Measurements from ENCODE around the gene SHH.

Gene SHH

GRCh38 chr7:155778349-155778748, 33.9 kb downstream of the SHH start:
- no peaks in the 10 kb centered on the region for H3K27me3 ChIP-seq (ENCODE audit: insufficient read depth, insufficient read length)
- no peaks in the 10 kb centered on the region for H3K9me3 ChIP-seq (ENCODE audit: insufficient read depth, low read length)
- no peak for DNase-seq (ENCODE audit: low read depth, low spot score)
- TF ChIP-seq SUZ12 (IDR thresholded peaks at IDR 0.05; ENCODE audit: extremely low read depth, insufficient read depth, insufficient read length) (no peak), YY1 (IDR thresholded peaks at IDR 0.05; ENCODE audit: insufficient read depth, insufficient read length) (no peak), ZNF274 (IDR thresholded peaks at IDR 0.05; ENCODE audit: low read depth, low read length) (no peak)
- no peak overlapping the region for H3K4me3 ChIP-seq (ENCODE audit: insufficient read length, low read depth)
- peaks cover 75% of the 10 kb centered on the region for H3K36me3 ChIP-seq (ENCODE audit: insufficient read depth, insufficient read length, low read length)
- no peaks in the 10 kb centered on the region for H3K4me1 ChIP-seq (ENCODE audit: insufficient read depth, insufficient read length)
- no peak overlapping the region for H3K9ac ChIP-seq (ENCODE audit: insufficient read length, low read depth)

DNA sequence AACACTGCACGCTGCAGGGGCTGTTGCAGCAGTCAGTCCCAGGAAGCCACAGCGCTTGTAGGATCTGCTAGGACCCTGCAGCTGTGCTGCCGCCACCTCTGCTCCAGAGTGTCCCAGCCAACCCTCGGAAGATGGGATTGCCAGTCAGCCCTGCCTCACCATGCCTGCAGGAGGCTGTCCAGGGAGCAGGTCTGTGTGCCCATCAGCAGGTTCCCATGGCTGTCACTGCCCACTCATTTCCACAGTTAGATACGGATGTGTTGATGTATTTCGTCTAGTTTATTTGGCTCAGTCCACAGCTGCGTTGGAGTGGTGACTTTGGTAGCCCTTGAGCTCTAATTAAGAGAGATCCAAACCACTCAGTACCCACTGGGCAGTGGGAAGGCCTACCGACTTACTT, 35.7 kb downstream of the SHH start:
- no peaks in the 10 kb centered on the region for H3K4me1 ChIP-seq (ENCODE audit: insufficient read depth, insufficient read length)

GRCh38 chr7:155775691-155776090, 36.6 kb downstream of the SHH start:
- H3K36me3 ChIP-seq (ENCODE audit: insufficient read depth, insufficient read length, low read length) = peaks cover 69% of the 10 kb centered on the region

More for the DNA sequence above, 35.7 kb downstream of the SHH start:
- Histone ChIP-seq H3K36me3 (ENCODE audit: insufficient read depth, insufficient read length, low read length) (peaks cover 70% of the 10 kb centered on the region), H3K9me3 (ENCODE audit: insufficient read depth, low read length) (no peaks in the 10 kb centered on the region), H3K27me3 (ENCODE audit: insufficient read depth, insufficient read length) (no peaks in the 10 kb centered on the region), H3K9ac (ENCODE audit: insufficient read length, low read depth) (no peak overlapping the region), H3K4me3 (ENCODE audit: insufficient read length, low read depth) (no peak overlapping the region)
- no peak for DNase-seq (ENCODE audit: low read depth, low spot score)
- TF ChIP-seq YY1 (IDR thresholded peaks at IDR 0.05; ENCODE audit: insufficient read depth, insufficient read length) = no peak
- no peak for TF ChIP-seq SUZ12 (IDR thresholded peaks at IDR 0.05; ENCODE audit: extremely low read depth, insufficient read depth, insufficient read length)
- no peak for TF ChIP-seq ZNF274 (IDR thresholded peaks at IDR 0.05; ENCODE audit: low read depth, low read length)

DNA sequence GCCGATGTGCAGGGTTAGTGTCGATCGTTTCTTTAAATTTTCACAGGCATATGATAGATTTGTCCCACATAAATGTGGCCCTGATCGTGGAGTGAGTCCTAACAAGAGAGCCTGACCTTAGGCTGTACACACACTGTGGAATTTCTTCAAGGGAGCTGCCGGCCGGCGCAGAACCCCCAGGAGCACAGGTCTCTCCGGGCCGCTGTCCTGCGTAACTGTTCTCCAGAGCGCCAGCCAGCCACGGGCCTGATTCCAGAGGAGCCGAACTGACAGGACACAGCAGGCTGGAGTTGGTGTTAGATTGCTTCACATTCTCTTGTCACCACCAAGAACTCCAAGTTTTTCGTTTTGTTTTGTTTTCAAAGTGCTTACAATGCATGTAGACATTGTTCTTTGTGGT, 37.3 kb downstream of the SHH start:
- TF ChIP-seq YY1 (IDR thresholded peaks at IDR 0.05; ENCODE audit: insufficient read depth, insufficient read length) = no peak
- no peak for TF ChIP-seq ZNF274 (IDR thresholded peaks at IDR 0.05; ENCODE audit: low read depth, low read length)
- TF ChIP-seq SUZ12 (IDR thresholded peaks at IDR 0.05; ENCODE audit: extremely low read depth, insufficient read depth, insufficient read length) = no peak
- Histone ChIP-seq H3K9me3 (ENCODE audit: insufficient read depth, low read length) (no peaks in the 10 kb centered on the region), H3K27me3 (ENCODE audit: insufficient read depth, insufficient read length) (no peaks in the 10 kb centered on the region), H3K4me3 (ENCODE audit: insufficient read length, low read depth) (no peak overlapping the region), H3K9ac (ENCODE audit: insufficient read length, low read depth) (no peak overlapping the region), H3K36me3 (ENCODE audit: insufficient read depth, insufficient read length, low read length) (peaks cover 70% of the 10 kb centered on the region), H3K4me1 (ENCODE audit: insufficient read depth, insufficient read length) (no peaks in the 10 kb centered on the region)
- no peak for DNase-seq (ENCODE audit: low read depth, low spot score)

More at GRCh38 chr7:155775691-155776090, 36.6 kb downstream of the SHH start:
- Histone ChIP-seq H3K4me1 (ENCODE audit: insufficient read depth, insufficient read length) (no peaks in the 10 kb centered on the region), H3K4me3 (ENCODE audit: insufficient read length, low read depth) (no peak overlapping the region), H3K9ac (ENCODE audit: insufficient read length, low read depth) (no peak overlapping the region), H3K9me3 (ENCODE audit: insufficient read depth, low read length) (no peaks in the 10 kb centered on the region), H3K27me3 (ENCODE audit: insufficient read depth, insufficient read length) (no peaks in the 10 kb centered on the region)
- TF ChIP-seq SUZ12 (IDR thresholded peaks at IDR 0.05; ENCODE audit: extremely low read depth, insufficient read depth, insufficient read length) (no peak), ZNF274 (IDR thresholded peaks at IDR 0.05; ENCODE audit: low read depth, low read length) (no peak), YY1 (IDR thresholded peaks at IDR 0.05; ENCODE audit: insufficient read depth, insufficient read length) (no peak)
- no peak for DNase-seq (ENCODE audit: low read depth, low spot score)

DNA sequence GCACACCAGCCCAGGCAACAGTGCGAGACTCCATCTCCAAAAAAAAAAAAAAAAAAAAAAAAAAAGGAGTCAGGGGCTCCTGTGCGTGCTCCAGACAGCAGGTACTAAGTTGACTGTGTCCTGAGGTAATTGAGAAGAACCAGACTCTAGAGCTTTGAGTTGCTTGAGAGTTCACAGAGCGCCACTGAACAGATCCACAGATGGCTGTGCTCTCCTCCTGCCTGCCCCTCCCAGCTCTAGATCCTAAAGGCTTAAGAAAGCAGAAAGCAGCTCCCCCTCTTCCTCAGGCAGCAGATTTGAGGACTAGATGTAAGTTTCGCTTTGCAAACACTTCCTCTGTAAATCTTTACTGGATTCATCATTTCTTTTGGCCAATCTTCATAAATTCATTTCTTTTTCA, 38.7 kb downstream of the SHH start:
- no peaks in the 10 kb centered on the region for H3K27me3 ChIP-seq (ENCODE audit: insufficient read depth, insufficient read length)
- H3K9ac ChIP-seq (ENCODE audit: insufficient read length, low read depth) = no peak overlapping the region
- H3K4me1 ChIP-seq (ENCODE audit: insufficient read depth, insufficient read length) = no peaks in the 10 kb centered on the region
- H3K36me3 ChIP-seq (ENCODE audit: insufficient read depth, insufficient read length, low read length) = peaks cover 74% of the 10 kb centered on the region
- no peak for DNase-seq (ENCODE audit: low read depth, low spot score)
- TF ChIP-seq SUZ12 (IDR thresholded peaks at IDR 0.05; ENCODE audit: extremely low read depth, insufficient read depth, insufficient read length) (no peak), ZNF274 (IDR thresholded peaks at IDR 0.05; ENCODE audit: low read depth, low read length) (no peak), YY1 (IDR thresholded peaks at IDR 0.05; ENCODE audit: insufficient read depth, insufficient read length) (no peak)
- H3K9me3 ChIP-seq (ENCODE audit: insufficient read depth, low read length) = no peaks in the 10 kb centered on the region
- H3K4me3 ChIP-seq (ENCODE audit: insufficient read length, low read depth) = no peak overlapping the region

GRCh38 chr7:155770241-155770640, 42.0 kb downstream of the SHH start:
- Histone ChIP-seq H3K9ac (ENCODE audit: insufficient read length, low read depth) (no peak overlapping the region), H3K4me3 (ENCODE audit: insufficient read length, low read depth) (no peak overlapping the region), H3K36me3 (ENCODE audit: insufficient read depth, insufficient read length, low read length) (peaks cover 69% of the 10 kb centered on the region), H3K4me1 (ENCODE audit: insufficient read depth, insufficient read length) (no peaks in the 10 kb centered on the region), H3K9me3 (ENCODE audit: insufficient read depth, low read length) (no peaks in the 10 kb centered on the region), H3K27me3 (ENCODE audit: insufficient read depth, insufficient read length) (no peaks in the 10 kb centered on the region)
- no peak for DNase-seq (ENCODE audit: low read depth, low spot score)
- no peak for TF ChIP-seq YY1 (IDR thresholded peaks at IDR 0.05; ENCODE audit: insufficient read depth, insufficient read length)
- TF ChIP-seq SUZ12 (IDR thresholded peaks at IDR 0.05; ENCODE audit: extremely low read depth, insufficient read depth, insufficient read length) = no peak
- no peak for TF ChIP-seq ZNF274 (IDR thresholded peaks at IDR 0.05; ENCODE audit: low read depth, low read length)

DNA sequence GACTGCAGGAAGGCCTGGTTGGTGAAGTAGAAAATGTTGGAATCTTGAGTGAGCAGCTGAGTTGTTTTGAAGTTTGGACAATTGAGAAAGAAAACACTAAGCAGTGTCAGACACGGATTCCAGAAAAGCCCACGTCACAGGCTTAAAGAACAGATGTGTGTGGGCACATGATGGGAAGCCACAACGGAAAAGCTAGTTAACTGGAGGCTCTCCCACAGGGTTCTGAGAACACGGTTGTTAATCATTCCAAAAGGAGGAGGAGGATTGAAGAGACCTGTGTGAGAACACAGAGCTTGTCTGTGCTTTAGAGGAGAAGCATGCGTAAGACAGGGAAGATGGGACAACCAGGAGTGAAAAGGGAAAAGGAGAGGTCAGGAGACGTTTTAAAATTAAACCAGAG, 42.6 kb downstream of the SHH start:
- Histone ChIP-seq H3K4me1 (ENCODE audit: insufficient read depth, insufficient read length) (no peaks in the 10 kb centered on the region), H3K4me3 (ENCODE audit: insufficient read length, low read depth) (no peak overlapping the region), H3K36me3 (ENCODE audit: insufficient read depth, insufficient read length, low read length) (peaks cover 69% of the 10 kb centered on the region), H3K9me3 (ENCODE audit: insufficient read depth, low read length) (no peaks in the 10 kb centered on the region), H3K9ac (ENCODE audit: insufficient read length, low read depth) (no peak overlapping the region), H3K27me3 (ENCODE audit: insufficient read depth, insufficient read length) (no peaks in the 10 kb centered on the region)
- no peak for DNase-seq (ENCODE audit: low read depth, low spot score)
- no peak for TF ChIP-seq ZNF274 (IDR thresholded peaks at IDR 0.05; ENCODE audit: low read depth, low read length)
- TF ChIP-seq YY1 (IDR thresholded peaks at IDR 0.05; ENCODE audit: insufficient read depth, insufficient read length) = no peak
- TF ChIP-seq SUZ12 (IDR thresholded peaks at IDR 0.05; ENCODE audit: extremely low read depth, insufficient read depth, insufficient read length) = no peak
